GM18868 (cell line): ENCODE measurements around the gene IL1A.
"Not testable (repeated sequence)": the region's sequence is repeated elsewhere in the genome, so short reads cannot be mapped to it uniquely, and the experiment has no call there.

Experiments
- ATAC-seq: cut with Tn5 transposase; IDR thresholded peaks from one replicate; pipeline ENCODE4 v1.9.1; 2021; ENCODE audit warnings: mild to moderate bottlenecking, moderate library complexity; ENCODE audit not compliant: unreplicated experiment

The IL1A gene

GRCh38 chr2:112784199-112785189 is at the start of gene IL1A:
Gene IL1A (minus strand): TSS chr2:112784493. CDS start chr2:112783770, 723 bp downstream.
- ATAC-seq = no peak

- ATAC-seq = no peak
These were observed 49.7 kb upstream of the IL1A start for GRCh38 chr2:112833976-112834375.

- ATAC-seq = not testable (repeated sequence)
These were observed 49.3 kb upstream of the IL1A start for GRCh38 chr2:112833639-112833931.

- no peak for ATAC-seq
These were observed 48.7 kb upstream of the IL1A start for GRCh38 chr2:112832841-112833638.

- no peak for ATAC-seq
These were observed 47.9 kb upstream of the IL1A start for GRCh38 chr2:112831946-112832840.

- no peak for ATAC-seq
These were observed 47.2 kb upstream of the IL1A start for GRCh38 chr2:112831513-112831845.

- ATAC-seq = no peak
These were observed 46.6 kb upstream of the IL1A start for GRCh38 chr2:112830682-112831512.

- no peak for ATAC-seq
These were observed 45.8 kb upstream of the IL1A start for GRCh38 chr2:112829961-112830681.

- ATAC-seq = no peak
These were observed 45.0 kb upstream of the IL1A start for GRCh38 chr2:112829101-112829960.

- ATAC-seq = no peak
These were observed 44.0 kb upstream of the IL1A start for GRCh38 chr2:112828251-112828691.

- no peak for ATAC-seq
These were observed 43.4 kb upstream of the IL1A start for GRCh38 chr2:112827604-112828185.

- no peak for ATAC-seq
These were observed 42.7 kb upstream of the IL1A start for GRCh38 chr2:112827009-112827408.

- ATAC-seq = no peak
These were observed 41.4 kb upstream of the IL1A start for GRCh38 chr2:112825706-112826105.

GRCh38 chr2:112824694-112825085 is 40.4 kb upstream of the IL1A start:
- no peak for ATAC-seq

- ATAC-seq = no peak
These were observed 37.4 kb upstream of the IL1A start for GRCh38 chr2:112821682-112822081.

GRCh38 chr2:112821142-112821541 is 36.8 kb upstream of the IL1A start:
- ATAC-seq = no peak

- no peak for ATAC-seq
These were observed 36.0 kb upstream of the IL1A start for GRCh38 chr2:112820343-112820742.

- ATAC-seq = no peak
These were observed 34.8 kb upstream of the IL1A start for GRCh38 chr2:112819081-112819480.
